Activated CD8-positive, alpha-beta T cell treated with anti-CD3 and anti-CD28 coated beads, Interleukin-2, amount 10 ng/mL, durations not matched to agents 7 days and 5 days (primary cell): Measurements from ENCODE around the gene FGFR2. TPM values are rescaled to one million over a fixed set of nuclear protein-coding genes. Genes with fewer than 3 reads are reported as not detected.

Source experiments
- ATAC-seq: fragments of 150-1000 bp; cut with Tn5 transposase; one replicate; pipeline ENCODE4 v1.10.0; 2021; ENCODE audit warnings: moderate library complexity
- CTCF ChIA-PET: fragments of 350-600 bp; sonication (Branson Sonifier 250); formaldehyde crosslinking; loops from one replicate; lab custom pipeline; 2021; ENCODE audit warnings: antibody characterized with exemption; lab: Charles Lee
- POLR2A ChIA-PET: fragments of 350-600 bp; sonication (Branson Sonifier 250); formaldehyde crosslinking; loops from one replicate; lab custom pipeline; 2021; ENCODE audit warnings: antibody characterized with exemption; lab: Charles Lee
- DNase-seq: peaks from one replicate; pipeline ENCODE4 v3.0.0-alpha.2; 2020
- H3K27ac Mint-ChIP-seq: one replicate; pipeline ENCODE4 v1.8.0; 2021; ENCODE audit warnings: mild to moderate bottlenecking, mixed read lengths
- H3K27me3 Mint-ChIP-seq: one replicate; pipeline ENCODE4 v1.8.0; 2021; ENCODE audit warnings: low read depth, mixed read lengths
- H3K36me3 Mint-ChIP-seq: one replicate; pipeline ENCODE4 v1.8.0; 2021; ENCODE audit warnings: low read depth, mixed read lengths
- H3K4me1 Mint-ChIP-seq: one replicate; pipeline ENCODE4 v1.8.0; 2021; ENCODE audit warnings: low read depth, mixed read lengths
- H3K4me3 Mint-ChIP-seq: one replicate; pipeline ENCODE4 v1.8.0; 2021; ENCODE audit warnings: mild to moderate bottlenecking, mixed read lengths
- H3K9me3 Mint-ChIP-seq: one replicate; pipeline ENCODE4 v1.8.0; 2022; ENCODE audit warnings: mixed read lengths; ENCODE audit not compliant: insufficient read depth
- total RNA-seq, 2 experiments: library from RNA; stranded (reverse); gene quantifications; one replicate each; pipeline ENCODE4 v1.2.3, GENCODE V29; 2021

FGFR2 gene
- total RNA-seq, 2 experiments from 2014 or later: not detected

GRCh38 chr10:121510201-121510771 is 88.0 kb downstream of the FGFR2 start:
- ATAC-seq (no peak), DNase-seq (no peak)
- Mint-ChIP-seq H3K4me3 (no peak overlapping the region), H3K27me3 (no peaks in the 10 kb centered on the region), H3K36me3 (no peaks in the 10 kb centered on the region), H3K9me3 (no peaks in the 10 kb centered on the region), H3K4me1 (no peaks in the 10 kb centered on the region), H3K27ac (no peak overlapping the region)
- POLR2A ChIA-PET: no interaction called here
- CTCF ChIA-PET: no interaction called here

GRCh38 chr10:121509796-121510195 is 88.4 kb downstream of the FGFR2 start:
- H3K9me3 Mint-ChIP-seq: no peaks in the 10 kb centered on the region
- no peak overlapping the region for H3K27ac Mint-ChIP-seq
- DNase-seq: no peak
- ChIA-PET POLR2A (no interaction called here), CTCF (no interaction called here)
- no peaks in the 10 kb centered on the region for H3K4me1 Mint-ChIP-seq
- H3K4me3 Mint-ChIP-seq: no peak overlapping the region
- ATAC-seq: no peak
- H3K36me3 Mint-ChIP-seq: no peaks in the 10 kb centered on the region
- no peaks in the 10 kb centered on the region for H3K27me3 Mint-ChIP-seq

- CTCF ChIA-PET: no interaction called here
- H3K36me3 Mint-ChIP-seq: no peaks in the 10 kb centered on the region
- no peaks in the 10 kb centered on the region for H3K9me3 Mint-ChIP-seq
- no peak overlapping the region for H3K27ac Mint-ChIP-seq
- H3K4me3 Mint-ChIP-seq: no peak overlapping the region
- ATAC-seq (no peak), DNase-seq (no peak)
- POLR2A ChIA-PET: no interaction called here
- no peaks in the 10 kb centered on the region for H3K27me3 Mint-ChIP-seq
- no peaks in the 10 kb centered on the region for H3K4me1 Mint-ChIP-seq
Observed at GRCh38 chr10:121509112-121509511, 89.1 kb downstream of the FGFR2 start.

- no peak for ATAC-seq
- POLR2A ChIA-PET: no interaction called here
- CTCF ChIA-PET: no interaction called here
- no peak for DNase-seq
- Mint-ChIP-seq H3K4me3 (no peak overlapping the region), H3K9me3 (no peaks in the 10 kb centered on the region), H3K27ac (no peak overlapping the region), H3K4me1 (no peaks in the 10 kb centered on the region), H3K27me3 (no peaks in the 10 kb centered on the region), H3K36me3 (no peaks in the 10 kb centered on the region)
Observed at GRCh38 chr10:121503587-121504051, 94.6 kb downstream of the FGFR2 start.

- Mint-ChIP-seq H3K4me1 (no peaks in the 10 kb centered on the region), H3K4me3 (no peak overlapping the region), H3K27ac (no peak overlapping the region), H3K9me3 (no peaks in the 10 kb centered on the region), H3K36me3 (no peaks in the 10 kb centered on the region), H3K27me3 (no peaks in the 10 kb centered on the region)
- ATAC-seq: no peak
- POLR2A ChIA-PET: no interaction called here
- CTCF ChIA-PET: no interaction called here
- DNase-seq: no peak
Observed at GRCh38 chr10:121501796-121502195, 96.4 kb downstream of the FGFR2 start.

- H3K27me3 Mint-ChIP-seq: no peaks in the 10 kb centered on the region
- POLR2A ChIA-PET: no interaction called here
- ATAC-seq (no peak), DNase-seq (no peak)
- no peak overlapping the region for H3K4me3 Mint-ChIP-seq
- H3K27ac Mint-ChIP-seq: no peak overlapping the region
- H3K4me1 Mint-ChIP-seq: no peaks in the 10 kb centered on the region
- H3K36me3 Mint-ChIP-seq: no peaks in the 10 kb centered on the region
- CTCF ChIA-PET: no interaction called here
- no peaks in the 10 kb centered on the region for H3K9me3 Mint-ChIP-seq
Observed at GRCh38 chr10:121500701-121501332, 97.4 kb downstream of the FGFR2 start.

GRCh38 chr10:121497513-121498470 is 100.5 kb downstream of the FGFR2 start:
- Mint-ChIP-seq H3K9me3 (no peaks in the 10 kb centered on the region), H3K4me1 (no peaks in the 10 kb centered on the region), H3K36me3 (no peaks in the 10 kb centered on the region), H3K4me3 (no peak overlapping the region), H3K27ac (no peak overlapping the region), H3K27me3 (no peaks in the 10 kb centered on the region)
- ChIA-PET CTCF (no interaction called here), POLR2A (no interaction called here)
- no peak for ATAC-seq
- DNase-seq: no peak

- H3K27me3 Mint-ChIP-seq: no peaks in the 10 kb centered on the region
- CTCF ChIA-PET: no interaction called here
- POLR2A ChIA-PET: no interaction called here
- DNase-seq (no peak), ATAC-seq (no peak)
- H3K36me3 Mint-ChIP-seq: no peaks in the 10 kb centered on the region
- H3K4me3 Mint-ChIP-seq: no peak overlapping the region
- H3K4me1 Mint-ChIP-seq: no peaks in the 10 kb centered on the region
- H3K27ac Mint-ChIP-seq: no peak overlapping the region
- H3K9me3 Mint-ChIP-seq: no peaks in the 10 kb centered on the region
Observed at GRCh38 chr10:121495719-121496118, 102.5 kb downstream of the FGFR2 start.

- no peak for DNase-seq
- ChIA-PET POLR2A (no interaction called here), CTCF (no interaction called here)
- Mint-ChIP-seq H3K4me3 (no peak overlapping the region), H3K36me3 (no peaks in the 10 kb centered on the region), H3K27ac (no peak overlapping the region), H3K9me3 (no peaks in the 10 kb centered on the region), H3K4me1 (no peaks in the 10 kb centered on the region), H3K27me3 (no peaks in the 10 kb centered on the region)
- ATAC-seq: no peak
Observed at GRCh38 chr10:121494296-121494695, 103.9 kb downstream of the FGFR2 start.

- CTCF ChIA-PET: no interaction called here
- Mint-ChIP-seq H3K4me3 (no peak overlapping the region), H3K36me3 (no peaks in the 10 kb centered on the region), H3K27ac (no peak overlapping the region), H3K27me3 (no peaks in the 10 kb centered on the region), H3K9me3 (no peaks in the 10 kb centered on the region), H3K4me1 (no peaks in the 10 kb centered on the region)
- ATAC-seq (no peak), DNase-seq (no peak)
- POLR2A ChIA-PET: no interaction called here
Observed at GRCh38 chr10:121493521-121493920, 104.7 kb downstream of the FGFR2 start.

GRCh38 chr10:121490871-121491519 is 107.2 kb downstream of the FGFR2 start:
- Mint-ChIP-seq H3K9me3 (no peaks in the 10 kb centered on the region), H3K4me3 (no peak overlapping the region), H3K4me1 (no peaks in the 10 kb centered on the region), H3K36me3 (no peaks in the 10 kb centered on the region), H3K27me3 (no peaks in the 10 kb centered on the region), H3K27ac (no peak overlapping the region)
- ATAC-seq: no peak
- POLR2A ChIA-PET: no interaction called here
- DNase-seq: no peak
- CTCF ChIA-PET: no interaction called here
